BE2C (cell line): ENCODE results near the gene HK1.

Experiments used
- DNase-seq: peaks from one replicate; pipeline ENCODE4 v3.0.0-alpha.2; 2020
- H3K27me3 ChIP-seq: fragments of 250-450 bp; sonication (Bioruptor Pico); 2 replicates; pipeline ENCODE4 v1.5.1; 2020; ENCODE audit warnings: mild to moderate bottlenecking
- H3K36me3 ChIP-seq: fragments of 250-450 bp; sonication (Bioruptor Pico); 2 replicates; pipeline ENCODE4 v1.5.1; 2020; ENCODE audit warnings: mild to moderate bottlenecking
- H3K4me1 ChIP-seq: fragments of 250-450 bp; sonication (Bioruptor Pico); 2 replicates; pipeline ENCODE4 v1.5.1; 2020
- H3K4me3 ChIP-seq: 2 replicates; pipeline ENCODE4 v1.5.1; 2011; ENCODE audit warnings: low read depth, low read length
- H3K9me3 ChIP-seq: fragments of 250-450 bp; sonication (Bioruptor Pico); 2 replicates; pipeline ENCODE4 v1.5.1; 2020
- CTCF ChIP-seq: IDR thresholded peaks from 2 replicates; pipeline ENCODE4 v1.5.1; 2012; ENCODE audit warnings: mild to moderate bottlenecking, low read depth, low read length

HK1 gene

GRCh38 chr10:69336952-69337295 lies 58.6 kb downstream of the HK1 start:
- Histone ChIP-seq H3K4me3 (no peak overlapping the region), H3K27me3 (no peaks in the 10 kb centered on the region), H3K9me3 (no peaks in the 10 kb centered on the region), H3K36me3 (peaks cover 3% of the 10 kb centered on the region), H3K4me1 (peaks cover 31% of the 10 kb centered on the region)
- TF ChIP-seq CTCF = no peak
- no peak for DNase-seq

- no peak overlapping the region for H3K4me3 ChIP-seq
Observed at GRCh38 chr10:69337296-69338132, 59.2 kb downstream of the HK1 start.

GRCh38 chr10:69338133-69338456 lies 59.8 kb downstream of the HK1 start:
- H3K4me3 ChIP-seq = no peak overlapping the region
- H3K27me3 ChIP-seq = no peaks in the 10 kb centered on the region
- H3K9me3 ChIP-seq = no peaks in the 10 kb centered on the region
- peaks cover 24% of the 10 kb centered on the region for H3K4me1 ChIP-seq
- peaks cover under 1% of the 10 kb centered on the region for H3K36me3 ChIP-seq
- no peak for TF ChIP-seq CTCF
- DNase-seq = no peak

More at GRCh38 chr10:69337296-69338132, 59.2 kb downstream of the HK1 start:
- Histone ChIP-seq H3K36me3 (peaks cover 3% of the 10 kb centered on the region), H3K4me1 (peaks cover 30% of the 10 kb centered on the region), H3K27me3 (no peaks in the 10 kb centered on the region), H3K9me3 (no peaks in the 10 kb centered on the region)
- no peak for TF ChIP-seq CTCF
- DNase-seq = no peak

- peaks cover 17% of the 10 kb centered on the region for H3K4me1 ChIP-seq
- TF ChIP-seq CTCF = no peak
- no peak for DNase-seq
- H3K9me3 ChIP-seq = no peaks in the 10 kb centered on the region
- no peaks in the 10 kb centered on the region; the same call in none of the 2 replicates for H3K36me3 ChIP-seq
- H3K27me3 ChIP-seq = no peaks in the 10 kb centered on the region
- no peak overlapping the region for H3K4me3 ChIP-seq
Observed at GRCh38 chr10:69338547-69339450, 60.5 kb downstream of the HK1 start.

- TF ChIP-seq CTCF = no peak
- peaks cover 20% of the 10 kb centered on the region for H3K4me1 ChIP-seq
- no peaks in the 10 kb centered on the region for H3K9me3 ChIP-seq
- DNase-seq = no peak
- H3K4me3 ChIP-seq = no peak overlapping the region
- H3K36me3 ChIP-seq = no peaks in the 10 kb centered on the region; the same call in none of the 2 replicates
- H3K27me3 ChIP-seq = no peaks in the 10 kb centered on the region
Observed at GRCh38 chr10:69340695-69341094, 62.4 kb downstream of the HK1 start.
